Endothelial cell of umbilical vein (primary cell): ENCODE results near the gene PNMA1. TPM values are rescaled to one million over a fixed set of nuclear protein-coding genes. Genes with fewer than 3 reads are reported as not detected.

Experiments
- BruUV-seq: library from RNA; stranded (reverse); fragments of 400-500 nt; replicated peaks from 2 replicates; lab custom pipeline; 2021; lab: Mats Ljungman, UMichigan
- CTCF ChIA-PET: fragments of 300-600, 350-600 bp; sonication (Branson Sonifier 250); formaldehyde crosslinking; loops from one replicate; lab custom pipeline; 2021; ENCODE audit warnings: antibody characterized with exemption, inconsistent platforms; lab: Charles Lee
- POLR2A ChIA-PET: fragments of 300-600, 350-600 bp; sonication (Branson Sonifier 250); formaldehyde crosslinking; loops from one replicate; lab custom pipeline; 2021; ENCODE audit warnings: antibody characterized with exemption, inconsistent platforms; lab: Charles Lee
- DNase-seq: peaks from one replicate; pipeline ENCODE4 v3.0.0-alpha.2; 2011; ENCODE audit warnings: low read depth, low spot score
- FAIRE-seq: peaks from 2 replicates; lab custom pipeline; 2011; peaks lifted over from hg19 to GRCh38; lab: Jason Lieb, UNC
- H2AFZ ChIP-seq: 2 replicates; pipeline ENCODE4 v1.6.0; 2012; ENCODE audit warnings: low read depth, low read length, control low read depth, inconsistent platforms
- H3K27ac ChIP-seq: 2 replicates; pipeline ENCODE4 v1.5.1; 2011; ENCODE audit warnings: low read depth, mild to moderate bottlenecking, control low read depth, low read length, moderate library complexity; ENCODE audit not compliant: insufficient read depth
- H3K27me3 ChIP-seq, 2 experiments: 2 replicates each; pipeline versions ENCODE4 v1.6.0 to v1.6.1; 2011; ENCODE audit warnings: low read length in 2 of 2, mixed read lengths in 1 of 2; ENCODE audit not compliant: control insufficient read depth in 2 of 2, insufficient read depth in 2 of 2
- H3K36me3 ChIP-seq, 2 experiments: 2 replicates in 1 of 2; 3 replicates in 1 of 2; pipeline ENCODE4 v1.5.1; 2011; ENCODE audit warnings: low read length in 2 of 2, mild to moderate bottlenecking in 1 of 2, moderate library complexity in 1 of 2; ENCODE audit not compliant: control insufficient read depth in 2 of 2, insufficient read depth in 2 of 2; ENCODE audit errors: extremely low read depth in 1 of 2
- H3K4me1 ChIP-seq: 3 replicates; pipeline ENCODE4 v1.5.1; 2011; ENCODE audit warnings: mild to moderate bottlenecking, low read length; ENCODE audit not compliant: control insufficient read depth, insufficient read depth; ENCODE audit errors: extremely low read depth
- H3K4me2 ChIP-seq: 2 replicates; pipeline ENCODE4 v1.6.1; 2011; ENCODE audit warnings: low read length, control low read depth, mixed read lengths; ENCODE audit not compliant: insufficient read depth
- H3K4me3 ChIP-seq, 3 experiments: fragments of 200-600 bp in 1 of 3; sonication (generic), shearing (Covaris generic) in 1 of 3; replicated peaks in 1 of 3; 2 replicates each; pipeline ENCODE4 v1.5.1; 2011 to 2016; ENCODE audit warnings: control low read depth in 3 of 3, low read length in 3 of 3, mild to moderate bottlenecking in 2 of 3, inconsistent platforms in 1 of 3, low read depth in 1 of 3, moderate library complexity in 1 of 3; ENCODE audit not compliant: insufficient read depth in 1 of 3
- H3K79me2 ChIP-seq: 2 replicates; pipeline ENCODE4 v1.6.0; 2012; ENCODE audit warnings: low read length, inconsistent platforms; ENCODE audit not compliant: control insufficient read depth, insufficient read depth
- H3K9ac ChIP-seq: replicated peaks from 2 replicates; pipeline ENCODE3; 2011; ENCODE audit warnings: low read length, control low read depth; ENCODE audit not compliant: insufficient read depth; ENCODE audit errors: extremely low read depth
- H3K9me1 ChIP-seq: replicated peaks from 3 replicates; pipeline ENCODE4 v1.6.0; 2011; ENCODE audit warnings: mild to moderate bottlenecking, low read length; ENCODE audit not compliant: control insufficient read depth, insufficient read depth; ENCODE audit errors: extremely low read depth
- H3K9me3 ChIP-seq: replicated peaks from 2 replicates; pipeline ENCODE4 v1.5.1; 2012; ENCODE audit warnings: low read length, inconsistent platforms; ENCODE audit not compliant: control insufficient read depth, insufficient read depth
- H4K20me1 ChIP-seq: replicated peaks from 2 replicates; pipeline ENCODE3; 2011; ENCODE audit warnings: mild to moderate bottlenecking, low read length; ENCODE audit not compliant: control insufficient read depth, insufficient read depth; ENCODE audit errors: extremely low read depth
- CTCF ChIP-seq, 2 donors: IDR thresholded peaks; 1 replicate in 1 of 2; 2 replicates in 1 of 2; pipeline ENCODE4 v1.5.1; 2011; ENCODE audit warnings: low read length in 2 of 2, mild to moderate bottlenecking in 2 of 2, moderate library complexity in 2 of 2, control low read depth in 1 of 2, inconsistent platforms in 1 of 2, low read depth in 1 of 2; ENCODE audit not compliant: insufficient read depth in 1 of 2; ENCODE audit errors: extremely low read depth in 1 of 2
- EZH2 ChIP-seq: IDR thresholded peaks from 2 replicates; pipeline ENCODE4 v1.6.1; 2012; ENCODE audit warnings: borderline replicate concordance, low read depth, mild to moderate bottlenecking, moderate library complexity, low read length, inconsistent platforms; ENCODE audit not compliant: severe bottlenecking
- FOS ChIP-seq: IDR thresholded peaks from 2 replicates; pipeline ENCODE4 v1.6.1; 2011; ENCODE audit warnings: mild to moderate bottlenecking, low read length, moderate library complexity, borderline replicate concordance; ENCODE audit not compliant: insufficient read depth
- GATA2 ChIP-seq: IDR thresholded peaks from 2 replicates; pipeline ENCODE4 v1.7.0; 2011; ENCODE audit warnings: low read depth, mild to moderate bottlenecking, moderate library complexity, mixed read lengths, low read length; ENCODE audit not compliant: insufficient read length, insufficient read depth
- JUN ChIP-seq: IDR thresholded peaks from 2 replicates; pipeline ENCODE4 v1.6.1; 2011; ENCODE audit warnings: borderline replicate concordance, low read depth; ENCODE audit not compliant: insufficient read length, insufficient read depth
- MAX ChIP-seq: IDR thresholded peaks from 2 replicates; pipeline ENCODE4 v1.6.1; 2011; ENCODE audit not compliant: insufficient read depth, insufficient read length
- MYC ChIP-seq: IDR thresholded peaks from one replicate; pipeline ENCODE4 v1.6.1; 2011; ENCODE audit warnings: mild to moderate bottlenecking, low read depth, low read length
- POLR2A ChIP-seq: IDR thresholded peaks from 2 replicates; pipeline ENCODE4 v1.6.1; 2012; ENCODE audit warnings: low read depth, mild to moderate bottlenecking, control low read depth, low read length
- POLR2AphosphoS5 ChIP-seq: IDR thresholded peaks from 2 replicates; pipeline ENCODE4 v1.6.1; 2012; ENCODE audit warnings: low read depth, mild to moderate bottlenecking, control low read depth, low read length, moderate library complexity; ENCODE audit not compliant: insufficient read depth
- dilution Hi-C: fragments of 300-500 bp; cut with MboI; formaldehyde crosslinking; loops from one replicate; pipeline ENCODE4 v1.15.0; 2019; ENCODE audit warnings: low sequenced_read_pairs; ENCODE audit not compliant: extremely low pct_ligation_motif_present
- intact Hi-C: fragments of 100-400 bp; cut with micrococcal nuclease; formaldehyde crosslinking; loops from one replicate; pipeline ENCODE4 v1.10.0; 2022
- polyA plus RNA-seq, 4 experiments: library from polyadenylated mRNA; depleted of rRNA in 3 of 4; stranded (reverse) in 3 of 4; unstranded in 1 of 4; fragments of >200 nt; gene quantifications; 2 replicates each; pipeline versions ENCODE4 v1.2.1 to v1.2.3, GENCODE V29; 2011 to 2012; ENCODE audit warnings: missing spikeins in 1 of 4
- total RNA-seq: library from RNA; stranded (reverse); gene quantifications from 2 replicates; pipeline ENCODE4 v1.2.3, GENCODE V29; 2021

Gene PNMA1
- total and polyA plus RNA-seq, 2 donors (not counting 3 experiments of a cell fraction or from before 2014, with no cell fraction given): 29.8 to 82.6 TPM

GRCh38 chr14:73738518-73739173 is 24.5 kb upstream of the PNMA1 start:
- BruUV-seq: no TSS peak
- no peak for DNase-seq
- no peaks in the 10 kb centered on the region for H3K9me1 ChIP-seq
- dilution Hi-C loops (no loop called here), intact Hi-C loops (no loop called here)
- ChIA-PET POLR2A (no interaction called here), CTCF (interaction anchor here (1.3 to 1.9 kb wide), 2 partner anchors 15 to 20 kb away, joined by 3 to 7 read pairs; no protein-coding TSS in a partner anchor)
- TF ChIP-seq POLR2A (no peak), EZH2 (no peak), GATA2 (no peak), FOS (no peak), JUN (no peak), MAX (no peak), MYC (no peak), CTCF (IDR thresholded peaks at IDR 0.05; ENCODE audit: extremely low read depth in 1 of 2, insufficient read depth in 1 of 2, low read depth in 1 of 2, low read length in 2 of 2) (no peak), POLR2AphosphoS5 (no peak)
- H3K9ac ChIP-seq: no peak overlapping the region
- H3K79me2 ChIP-seq: peaks cover 76% of the 10 kb centered on the region
- no peak overlapping the region for H3K4me3 ChIP-seq
- no peak overlapping the region for H2AFZ ChIP-seq
- no peaks in the 10 kb centered on the region for H4K20me1 ChIP-seq
- peaks cover 11 to 26% of the 10 kb centered on the region in 2 experiments for H3K36me3 ChIP-seq
- no peaks in the 10 kb centered on the region for H3K27me3 ChIP-seq
- H3K4me2 ChIP-seq: no peak overlapping the region
- H3K27ac ChIP-seq: no peak overlapping the region
- H3K9me3 ChIP-seq: no peaks in the 10 kb centered on the region
- H3K4me1 ChIP-seq: peaks cover 38% of the 10 kb centered on the region
- FAIRE-seq: no peak
